ENCODE data around the gene DGCR6L.
"Not testable (repeated sequence)": the region's sequence is repeated elsewhere in the genome, so short reads cannot be mapped to it uniquely, and the experiment has no call there.

The DGCR6L gene

GRCh38 chr22:20292673-20293232 lies 27.1 kb downstream of the DGCR6L start:
- no peak for DNase-seq

- no peak for DNase-seq
These were observed 27.8 kb downstream of the DGCR6L start for GRCh38 chr22:20292108-20292507.

GRCh38 chr22:20291604-20292063 lies 28.2 kb downstream of the DGCR6L start:
- no peak for DNase-seq

- DNase-seq = no peak
These were observed 28.6 kb downstream of the DGCR6L start for GRCh38 chr22:20291249-20291586.

GRCh38 chr22:20290578-20291248 lies 29.1 kb downstream of the DGCR6L start:
- DNase-seq = no peak

GRCh38 chr22:20290045-20290392 lies 29.8 kb downstream of the DGCR6L start:
- no peak for DNase-seq

- not testable (repeated sequence) for DNase-seq
These were observed 30.4 kb downstream of the DGCR6L start for GRCh38 chr22:20289182-20290044.

- not testable (repeated sequence) for DNase-seq
These were observed 33.0 kb downstream of the DGCR6L start for GRCh38 chr22:20286784-20287423.

GRCh38 chr22:20286312-20286660 lies 33.6 kb downstream of the DGCR6L start:
- DNase-seq = not testable (repeated sequence)

- DNase-seq = peak in 51 of 56 donors; percentile 14 to 92 (median 56)
These were observed 34.2 kb downstream of the DGCR6L start for GRCh38 chr22:20285473-20286311.

GRCh38 chr22:20284471-20285086 lies 35.3 kb downstream of the DGCR6L start:
- DNase-seq = no peak

GRCh38 chr22:20283674-20284066 lies 36.2 kb downstream of the DGCR6L start:
- DNase-seq = peak in 8 of 56 donors; percentile 9 to 50 (median 36)

- no peak for DNase-seq
These were observed 36.8 kb downstream of the DGCR6L start for GRCh38 chr22:20282901-20283673.

GRCh38 chr22:20281891-20282290 lies 38.0 kb downstream of the DGCR6L start:
- no peak for DNase-seq

GRCh38 chr22:20281473-20281872 lies 38.4 kb downstream of the DGCR6L start:
- DNase-seq = not testable (repeated sequence)

GRCh38 chr22:20280866-20281265 lies 39.0 kb downstream of the DGCR6L start:
- no peak for DNase-seq

GRCh38 chr22:20280163-20280562 lies 39.7 kb downstream of the DGCR6L start:
- DNase-seq = peak in 31 of 56 donors; percentile 18 to 76 (median 46)

- no peak for DNase-seq
These were observed 40.2 kb downstream of the DGCR6L start for GRCh38 chr22:20279662-20280134.

- not testable (repeated sequence) for DNase-seq
These were observed 41.0 kb downstream of the DGCR6L start for GRCh38 chr22:20278726-20279490.

All from amygdala (tissue), 56 donors.